Esophagus muscularis mucosa (tissue), 4 donors: ENCODE results near the gene NECTIN1.

Experiments used
- CTCF ChIP-seq, 3 experiments: fragments of 200-600 bp in 2 of 3; fragments of 450-650 bp in 1 of 3; sonication (generic) in 2 of 3; IDR thresholded peaks; one replicate each; pipeline ENCODE4 v1.5.1; 2017 to 2019; ENCODE audit warnings: antibody characterized with exemption in 3 of 3, mild to moderate bottlenecking in 2 of 3, moderate library complexity in 1 of 3
- EP300 ChIP-seq: sonication (generic); formaldehyde crosslinking; IDR thresholded peaks from one replicate; pipeline ENCODE4 v1.6.1; 2017; ENCODE audit warnings: antibody characterized with exemption
- POLR2A ChIP-seq: fragments of 450-650 bp; IDR thresholded peaks from one replicate; pipeline ENCODE4 v1.6.1; 2017; ENCODE audit warnings: antibody characterized with exemption, moderate library complexity, mild to moderate bottlenecking, low read depth
- POLR2AphosphoS5 ChIP-seq, 2 donors: sonication (generic); formaldehyde crosslinking; IDR thresholded peaks; one replicate each; pipeline ENCODE4 v1.6.1; 2017; ENCODE audit warnings: antibody characterized with exemption in 2 of 2

GRCh38 chr11:119626197-119626841 lies 102.7 kb downstream of the NECTIN1 start:
- no peak for TF ChIP-seq POLR2A
- no peak for TF ChIP-seq CTCF (IDR thresholded peaks at IDR 0.05)
- no peak for TF ChIP-seq POLR2AphosphoS5 (IDR thresholded peaks at IDR 0.05)
- no peak for TF ChIP-seq EP300
